ENCODE data around the gene PAK6.

PAK6 gene

GRCh38 chr15:40297356-40297755 is 58.5 kb downstream of the PAK6 start:
- H3K27me3 ChIP-seq (ENCODE audit: low read depth, low read length) = no peaks in the 10 kb centered on the region
- no peaks in the 10 kb centered on the region for H3K36me3 ChIP-seq (ENCODE audit: control insufficient read depth in 1 of 2, insufficient read depth in 2 of 2, low read length in 2 of 2)
- H3K4me3 ChIP-seq (ENCODE audit: low read depth in 1 of 2, low read length in 2 of 2) = no peak overlapping the region
- peaks cover 0 to 9% of the 10 kb centered on the region in 2 donors for H3K9me3 ChIP-seq (ENCODE audit: control insufficient read depth in 1 of 2, low read length in 2 of 2)
- H3K27ac ChIP-seq (ENCODE audit: low read length) = no peak overlapping the region
- H3K4me1 ChIP-seq (ENCODE audit: control insufficient read depth in 1 of 2, insufficient read depth in 2 of 2, low read length in 2 of 2) = peaks cover 0 to 13% of the 10 kb centered on the region in 2 donors

- Histone ChIP-seq H3K9me3 (ENCODE audit: control insufficient read depth in 1 of 2, low read length in 2 of 2) (peaks cover 0 to 9% of the 10 kb centered on the region in 2 donors), H3K27ac (ENCODE audit: low read length) (no peak overlapping the region), H3K4me1 (ENCODE audit: control insufficient read depth in 1 of 2, insufficient read depth in 2 of 2, low read length in 2 of 2) (peaks cover 0 to 13% of the 10 kb centered on the region in 2 donors), H3K36me3 (ENCODE audit: control insufficient read depth in 1 of 2, insufficient read depth in 2 of 2, low read length in 2 of 2) (no peaks in the 10 kb centered on the region), H3K27me3 (ENCODE audit: low read depth, low read length) (no peaks in the 10 kb centered on the region), H3K4me3 (ENCODE audit: low read depth in 1 of 2, low read length in 2 of 2) (no peak overlapping the region)
These were observed 59.5 kb downstream of the PAK6 start for GRCh38 chr15:40298216-40298935.

GRCh38 chr15:40300367-40300766 is 61.5 kb downstream of the PAK6 start:
- Histone ChIP-seq H3K4me3 (ENCODE audit: low read depth in 1 of 2, low read length in 2 of 2) (no peak overlapping the region), H3K27me3 (ENCODE audit: low read depth, low read length) (no peaks in the 10 kb centered on the region), H3K36me3 (ENCODE audit: control insufficient read depth in 1 of 2, insufficient read depth in 2 of 2, low read length in 2 of 2) (no peaks in the 10 kb centered on the region)

GRCh38 chr15:40300771-40301170 is 61.9 kb downstream of the PAK6 start:
- Histone ChIP-seq H3K36me3 (ENCODE audit: control insufficient read depth in 1 of 2, insufficient read depth in 2 of 2, low read length in 2 of 2) (no peaks in the 10 kb centered on the region), H3K27ac (ENCODE audit: low read length) (no peak overlapping the region), H3K4me1 (ENCODE audit: control insufficient read depth in 1 of 2, insufficient read depth in 2 of 2, low read length in 2 of 2) (peaks cover 0 to 6% of the 10 kb centered on the region in 2 donors), H3K4me3 (ENCODE audit: low read depth in 1 of 2, low read length in 2 of 2) (no peak overlapping the region), H3K27me3 (ENCODE audit: low read depth, low read length) (no peaks in the 10 kb centered on the region), H3K9me3 (ENCODE audit: control insufficient read depth in 1 of 2, low read length in 2 of 2) (peaks cover 0 to 9% of the 10 kb centered on the region in 2 donors)

More at GRCh38 chr15:40300367-40300766, 61.5 kb downstream of the PAK6 start:
- Histone ChIP-seq H3K9me3 (ENCODE audit: control insufficient read depth in 1 of 2, low read length in 2 of 2) (peaks cover 0 to 9% of the 10 kb centered on the region in 2 donors), H3K4me1 (ENCODE audit: control insufficient read depth in 1 of 2, insufficient read depth in 2 of 2, low read length in 2 of 2) (peaks cover 0 to 10% of the 10 kb centered on the region in 2 donors), H3K27ac (ENCODE audit: low read length) (no peak overlapping the region)

GRCh38 chr15:40301467-40302179 is 62.8 kb downstream of the PAK6 start:
- Histone ChIP-seq H3K9me3 (ENCODE audit: control insufficient read depth in 1 of 2, low read length in 2 of 2) (peaks cover 0 to 9% of the 10 kb centered on the region in 2 donors), H3K4me3 (ENCODE audit: low read depth in 1 of 2, low read length in 2 of 2) (no peak overlapping the region), H3K36me3 (ENCODE audit: control insufficient read depth in 1 of 2, insufficient read depth in 2 of 2, low read length in 2 of 2) (no peaks in the 10 kb centered on the region), H3K27ac (ENCODE audit: low read length) (no peak overlapping the region), H3K27me3 (ENCODE audit: low read depth, low read length) (no peaks in the 10 kb centered on the region), H3K4me1 (ENCODE audit: control insufficient read depth in 1 of 2, insufficient read depth in 2 of 2, low read length in 2 of 2) (peaks cover 0 to 4% of the 10 kb centered on the region in 2 donors)

- Histone ChIP-seq H3K27me3 (ENCODE audit: low read depth, low read length) (no peaks in the 10 kb centered on the region), H3K36me3 (ENCODE audit: control insufficient read depth in 1 of 2, insufficient read depth in 2 of 2, low read length in 2 of 2) (no peaks in the 10 kb centered on the region), H3K4me3 (ENCODE audit: low read depth in 1 of 2, low read length in 2 of 2) (no peak overlapping the region), H3K9me3 (ENCODE audit: control insufficient read depth in 1 of 2, low read length in 2 of 2) (peaks cover 0 to 9% of the 10 kb centered on the region in 2 donors), H3K27ac (ENCODE audit: low read length) (no peak overlapping the region), H3K4me1 (ENCODE audit: control insufficient read depth in 1 of 2, insufficient read depth in 2 of 2, low read length in 2 of 2) (peaks cover 0 to 8% of the 10 kb centered on the region in 2 donors)
These were observed 63.5 kb downstream of the PAK6 start for GRCh38 chr15:40302288-40302886.

GRCh38 chr15:40302981-40303380 is 64.1 kb downstream of the PAK6 start:
- no peak overlapping the region for H3K27ac ChIP-seq (ENCODE audit: low read length)
- H3K9me3 ChIP-seq (ENCODE audit: control insufficient read depth in 1 of 2, low read length in 2 of 2) = peaks cover 0 to 9% of the 10 kb centered on the region in 2 donors
- no peaks in the 10 kb centered on the region for H3K27me3 ChIP-seq (ENCODE audit: low read depth, low read length)
- peaks cover 0 to 8% of the 10 kb centered on the region in 2 donors for H3K4me1 ChIP-seq (ENCODE audit: control insufficient read depth in 1 of 2, insufficient read depth in 2 of 2, low read length in 2 of 2)
- no peak overlapping the region for H3K4me3 ChIP-seq (ENCODE audit: low read depth in 1 of 2, low read length in 2 of 2)
- H3K36me3 ChIP-seq (ENCODE audit: control insufficient read depth in 1 of 2, insufficient read depth in 2 of 2, low read length in 2 of 2) = no peaks in the 10 kb centered on the region

- Histone ChIP-seq H3K36me3 (ENCODE audit: control insufficient read depth in 1 of 2, insufficient read depth in 2 of 2, low read length in 2 of 2) (no peaks in the 10 kb centered on the region), H3K4me1 (ENCODE audit: control insufficient read depth in 1 of 2, insufficient read depth in 2 of 2, low read length in 2 of 2) (peaks cover 0 to 8% of the 10 kb centered on the region in 2 donors), H3K4me3 (ENCODE audit: low read depth in 1 of 2, low read length in 2 of 2) (no peak overlapping the region), H3K27ac (ENCODE audit: low read length) (no peak overlapping the region), H3K27me3 (ENCODE audit: low read depth, low read length) (no peaks in the 10 kb centered on the region), H3K9me3 (ENCODE audit: control insufficient read depth in 1 of 2, low read length in 2 of 2) (peaks cover 0 to 9% of the 10 kb centered on the region in 2 donors)
These were observed 64.7 kb downstream of the PAK6 start for GRCh38 chr15:40303576-40303975.

GRCh38 chr15:40305281-40305680 is 66.4 kb downstream of the PAK6 start:
- no peak overlapping the region for H3K4me3 ChIP-seq (ENCODE audit: low read depth in 1 of 2, low read length in 2 of 2)
- peaks cover 0 to 11% of the 10 kb centered on the region in 2 donors for H3K4me1 ChIP-seq (ENCODE audit: control insufficient read depth in 1 of 2, insufficient read depth in 2 of 2, low read length in 2 of 2)
- H3K27me3 ChIP-seq (ENCODE audit: low read depth, low read length) = no peaks in the 10 kb centered on the region
- H3K36me3 ChIP-seq (ENCODE audit: control insufficient read depth in 1 of 2, insufficient read depth in 2 of 2, low read length in 2 of 2) = no peaks in the 10 kb centered on the region
- no peak overlapping the region for H3K27ac ChIP-seq (ENCODE audit: low read length)
- peaks cover 0 to 6% of the 10 kb centered on the region in 2 donors for H3K9me3 ChIP-seq (ENCODE audit: control insufficient read depth in 1 of 2, low read length in 2 of 2)

GRCh38 chr15:40306371-40306770 is 67.5 kb downstream of the PAK6 start:
- Histone ChIP-seq H3K4me1 (ENCODE audit: control insufficient read depth in 1 of 2, insufficient read depth in 2 of 2, low read length in 2 of 2) (peaks cover 0 to 11% of the 10 kb centered on the region in 2 donors), H3K27me3 (ENCODE audit: low read depth, low read length) (no peaks in the 10 kb centered on the region), H3K27ac (ENCODE audit: low read length) (peak overlapping the region; percentile 16), H3K9me3 (ENCODE audit: control insufficient read depth in 1 of 2, low read length in 2 of 2) (no peaks in the 10 kb centered on the region), H3K36me3 (ENCODE audit: control insufficient read depth in 1 of 2, insufficient read depth in 2 of 2, low read length in 2 of 2) (no peaks in the 10 kb centered on the region), H3K4me3 (ENCODE audit: low read depth in 1 of 2, low read length in 2 of 2) (peak overlapping the region; percentile 50 to 55)

- Histone ChIP-seq H3K9me3 (ENCODE audit: control insufficient read depth in 1 of 2, low read length in 2 of 2) (no peaks in the 10 kb centered on the region), H3K27me3 (ENCODE audit: low read depth, low read length) (no peaks in the 10 kb centered on the region), H3K27ac (ENCODE audit: low read length) (peak overlapping the region; percentile 16), H3K4me1 (ENCODE audit: control insufficient read depth in 1 of 2, insufficient read depth in 2 of 2, low read length in 2 of 2) (peaks cover 0 to 9% of the 10 kb centered on the region in 2 donors), H3K36me3 (ENCODE audit: control insufficient read depth in 1 of 2, insufficient read depth in 2 of 2, low read length in 2 of 2) (no peaks in the 10 kb centered on the region), H3K4me3 (ENCODE audit: low read depth in 1 of 2, low read length in 2 of 2) (peak overlapping the region; percentile 50 to 55)
These were observed 68.0 kb downstream of the PAK6 start for GRCh38 chr15:40306908-40307307.

Data from muscle layer of duodenum (tissue), 2 donors.